H9 (cell line): Measurements from ENCODE around the gene MYMX. TPM values are rescaled to one million over a fixed set of nuclear protein-coding genes. Genes with fewer than 3 reads are reported as not detected.

Experiments used
- DNase-seq: peaks from one replicate; pipeline ENCODE4 v3.0.0-alpha.2; 2017
- H2AFZ ChIP-seq: one replicate; pipeline ENCODE4 v1.6.1; 2013; ENCODE audit warnings: mild to moderate bottlenecking, low read length, control low read depth, moderate library complexity
- H2AK5ac ChIP-seq: 2 replicates; pipeline ENCODE4 v1.6.1; 2013; ENCODE audit warnings: low read length, control low read depth, mixed read lengths; ENCODE audit not compliant: insufficient read length
- H2BK120ac ChIP-seq: one replicate; pipeline ENCODE4 v1.6.1; 2013; ENCODE audit warnings: low read depth, mild to moderate bottlenecking, low read length, control low read depth, inconsistent platforms; ENCODE audit not compliant: poor library complexity, severe bottlenecking
- H2BK12ac ChIP-seq: 2 replicates; pipeline ENCODE4 v1.6.1; 2013; ENCODE audit warnings: low read length, control low read depth, mixed read lengths, low read depth; ENCODE audit not compliant: insufficient read length
- H2BK15ac ChIP-seq: 2 replicates; pipeline ENCODE4 v1.6.1; 2013; ENCODE audit warnings: low read depth, low read length, control low read depth
- H2BK20ac ChIP-seq: one replicate; pipeline ENCODE4 v1.6.1; 2013; ENCODE audit warnings: low read depth, mild to moderate bottlenecking, low read length, control low read depth, inconsistent platforms; ENCODE audit not compliant: poor library complexity, severe bottlenecking
- H2BK5ac ChIP-seq: 2 replicates; pipeline ENCODE4 v1.6.1; 2013; ENCODE audit warnings: low read length, control low read depth, mixed read lengths; ENCODE audit not compliant: insufficient read length
- H3K14ac ChIP-seq: 2 replicates; pipeline ENCODE4 v1.6.1; 2013; ENCODE audit warnings: low read length, control low read depth; ENCODE audit not compliant: insufficient read depth
- H3K18ac ChIP-seq: 2 replicates; pipeline ENCODE4 v1.6.1; 2013; ENCODE audit warnings: low read depth, mild to moderate bottlenecking, mixed read lengths, low read length, control low read depth; ENCODE audit not compliant: insufficient read length
- H3K23ac ChIP-seq: 2 replicates; pipeline ENCODE4 v1.6.1; 2013; ENCODE audit warnings: low read length, control low read depth, mixed read lengths, low read depth; ENCODE audit not compliant: insufficient read length
- H3K23me2 ChIP-seq: 2 replicates; pipeline ENCODE4 v1.6.1; 2013; ENCODE audit warnings: low read depth, mild to moderate bottlenecking, mixed read lengths, low read length, control low read depth; ENCODE audit not compliant: insufficient read length, poor library complexity, severe bottlenecking
- H3K27ac ChIP-seq: 2 replicates; pipeline ENCODE4 v1.5.1; 2013; ENCODE audit warnings: low read length, control low read depth, mixed read lengths, low read depth; ENCODE audit not compliant: insufficient read length
- H3K27me3 ChIP-seq: 2 replicates; pipeline ENCODE4 v1.6.1; 2013; ENCODE audit warnings: low read length, control low read depth, inconsistent platforms; ENCODE audit not compliant: insufficient read depth
- H3K4ac ChIP-seq: 2 replicates; pipeline ENCODE4 v1.6.1; 2013; ENCODE audit warnings: low read depth, mild to moderate bottlenecking, control low read depth, inconsistent platforms, low read length, moderate library complexity
- H3K4me1 ChIP-seq: 2 replicates; pipeline ENCODE4 v1.6.1; 2013; ENCODE audit warnings: low read length, control low read depth, inconsistent platforms; ENCODE audit not compliant: insufficient read depth
- H3K4me2 ChIP-seq: 2 replicates; pipeline ENCODE4 v1.6.1; 2013; ENCODE audit warnings: low read length, control low read depth, mixed read lengths; ENCODE audit not compliant: insufficient read length, insufficient read depth
- H3K56ac ChIP-seq: 2 replicates; pipeline ENCODE4 v1.6.1; 2013; ENCODE audit warnings: low read depth, mild to moderate bottlenecking, mixed read lengths, low read length, control low read depth; ENCODE audit not compliant: insufficient read length
- H3K79me1 ChIP-seq: 2 replicates; pipeline ENCODE4 v1.6.1; 2013; ENCODE audit warnings: low read depth, mild to moderate bottlenecking, moderate library complexity, low read length, control low read depth, inconsistent platforms; ENCODE audit not compliant: insufficient read depth, poor library complexity, severe bottlenecking
- H3K79me2 ChIP-seq: 2 replicates; pipeline ENCODE4 v1.6.1; 2013; ENCODE audit warnings: low read length, control low read depth, inconsistent platforms; ENCODE audit not compliant: insufficient read depth
- H3K9ac ChIP-seq: 2 replicates; pipeline ENCODE4 v1.6.1; 2013; ENCODE audit warnings: low read length, control low read depth, mixed read lengths; ENCODE audit not compliant: insufficient read length; ENCODE audit errors: extremely low read depth
- H3K9me3 ChIP-seq: one replicate; pipeline ENCODE4 v1.6.1; 2013; ENCODE audit warnings: low read depth, low read length, inconsistent platforms; ENCODE audit not compliant: control insufficient read depth
- H3T11ph ChIP-seq: one replicate; pipeline ENCODE4 v1.6.1; 2013; ENCODE audit warnings: mild to moderate bottlenecking, low read length, control low read depth, inconsistent platforms
- H4K20me1 ChIP-seq: one replicate; pipeline ENCODE4 v1.6.1; 2013; ENCODE audit not compliant: control insufficient read depth, insufficient read length, insufficient read depth
- H4K5ac ChIP-seq: 2 replicates; pipeline ENCODE4 v1.6.1; 2013; ENCODE audit warnings: low read depth, mild to moderate bottlenecking, mixed read lengths, low read length, control low read depth; ENCODE audit not compliant: insufficient read length
- H4K8ac ChIP-seq: replicated peaks from 2 replicates; pipeline ENCODE4 v1.6.1; 2013; ENCODE audit warnings: low read length, control low read depth, mixed read lengths, low read depth; ENCODE audit not compliant: insufficient read length
- H4K91ac ChIP-seq: 2 replicates; pipeline ENCODE4 v1.6.1; 2013; ENCODE audit warnings: low read depth, mild to moderate bottlenecking, moderate library complexity, mixed read lengths, low read length, control low read depth; ENCODE audit not compliant: insufficient read length
- H3K27ac Mint-ChIP-seq, 3 experiments: 2 replicates in 2 of 3; 3 replicates in 1 of 3; pipeline ENCODE4 v1.8.0; 2020 to 2021; ENCODE audit warnings: mixed read lengths in 3 of 3, mild to moderate bottlenecking in 1 of 3, moderate library complexity in 1 of 3
- H3K27me3 Mint-ChIP-seq: 2 replicates; pipeline ENCODE4 v1.8.0; 2021; ENCODE audit warnings: low read depth, mild to moderate bottlenecking, moderate library complexity, mixed read lengths
- H3K36me3 Mint-ChIP-seq, 3 experiments: 2 replicates in 2 of 3; 3 replicates in 1 of 3; pipeline ENCODE4 v1.8.0; 2020 to 2021; ENCODE audit warnings: low read depth in 3 of 3, mixed read lengths in 3 of 3; ENCODE audit not compliant: insufficient read depth in 1 of 3
- H3K4me1 Mint-ChIP-seq, 2 experiments: 2 replicates each; pipeline ENCODE4 v1.8.0; 2020; ENCODE audit warnings: mixed read lengths in 2 of 2
- H3K4me3 Mint-ChIP-seq, 2 experiments: 2 replicates in 1 of 2; 3 replicates in 1 of 2; pipeline ENCODE4 v1.8.0; 2020 to 2021; ENCODE audit warnings: mild to moderate bottlenecking in 2 of 2, mixed read lengths in 2 of 2, moderate library complexity in 1 of 2
- H3K9me3 Mint-ChIP-seq, 2 experiments: 2 replicates in 1 of 2; 3 replicates in 1 of 2; pipeline ENCODE4 v1.8.0; 2020; ENCODE audit warnings: mild to moderate bottlenecking in 2 of 2, mixed read lengths in 2 of 2, moderate library complexity in 1 of 2
- CTCF ChIP-seq: fragments of 200-600 bp; sonication (generic); conservative IDR thresholded peaks from 3 replicates; pipeline ENCODE4 v1.8.0; 2021; ENCODE audit warnings: antibody characterized with exemption, mild to moderate bottlenecking
- WGBS: extraction: QIAGEN DNeasy Blood & Tissue Kit; methylation state at CpG from one replicate; pipeline ENCODE4 v1.1.7; 2013; ENCODE audit warnings: missing lambda C conversion rate, low lambda C conversion rate, mixed read lengths; ENCODE audit not compliant: insufficient read length; ENCODE audit errors: extremely low coverage; 5-methylcytosine and 5-hydroxymethylcytosine counted together
- total RNA-seq: library from RNA; stranded (reverse); gene quantifications from 2 replicates; pipeline ENCODE4 v1.2.1, GENCODE V29; 2021

The MYMX gene
- total RNA-seq, 1 experiment from 2014 or later, result 1.1 TPM

- no peaks in the 10 kb centered on the region for H3K79me1 ChIP-seq
- no peak overlapping the region for H2BK5ac ChIP-seq
- H2AFZ ChIP-seq, result no peak overlapping the region
- no peak overlapping the region for H3K14ac ChIP-seq
- H3K18ac ChIP-seq, result no peak overlapping the region
- H3K36me3 Mint-ChIP-seq, result peaks cover 0 to 18% (median 9%) of the 10 kb centered on the region in 3 experiments; a peak in 6 of 7 replicates
- H3K4me2 ChIP-seq, result no peak overlapping the region
- H2BK12ac ChIP-seq, result no peak overlapping the region
- H4K91ac ChIP-seq, result no peak overlapping the region
- H2BK120ac ChIP-seq, result no peak overlapping the region
- no peak overlapping the region for H2BK15ac ChIP-seq
- H3K9ac ChIP-seq, result no peak overlapping the region
- H3K9me3 Mint-ChIP-seq, result no peaks in the 10 kb centered on the region; a peak in 1 of 5 replicates
- WGBS, result no CpG with 5 or more reads among the region's 8 CpGs
- no peak overlapping the region for H3K56ac ChIP-seq
- no peaks in the 10 kb centered on the region for H3K27me3 ChIP-seq
- H3K4me1 ChIP-seq, result no peaks in the 10 kb centered on the region; the same call in 1 of the 2 replicates
- H3K23ac ChIP-seq, result no peak overlapping the region
- no peak overlapping the region for H3K4me3 Mint-ChIP-seq
- peaks cover 16% of the 10 kb centered on the region for H3K23me2 ChIP-seq
- H4K5ac ChIP-seq, result no peak overlapping the region
- no peak overlapping the region for H2BK20ac ChIP-seq
- H3K4ac ChIP-seq, result no peak overlapping the region
- H3K79me2 ChIP-seq, result no peaks in the 10 kb centered on the region
- H3K9me3 ChIP-seq, result no peaks in the 10 kb centered on the region
- H4K20me1 ChIP-seq, result no peaks in the 10 kb centered on the region
- no peak overlapping the region for H3T11ph ChIP-seq
- H3K27ac ChIP-seq, result no peak overlapping the region
- peaks cover 35% of the 10 kb centered on the region in 2 experiments for H3K4me1 Mint-ChIP-seq
- no peak overlapping the region for H2AK5ac ChIP-seq
- DNase-seq, result no peak
- no peak for TF ChIP-seq CTCF
- H3K27me3 Mint-ChIP-seq, result peaks cover 8% of the 10 kb centered on the region
- H3K27ac Mint-ChIP-seq, result no peak overlapping the region
- no peak overlapping the region for H4K8ac ChIP-seq
Observed at GRCh38 chr6:44261581-44261980, 44.9 kb downstream of the MYMX start.
